GM23338 (cell line): ENCODE measurements around the gene LRIG3. TPM values are rescaled to one million over a fixed set of nuclear protein-coding genes. Genes with fewer than 3 reads are reported as not detected.

Experiments
- ATAC-seq: fragments of 200-7000 bp; cut with Tn5 transposase; 3 replicates; pipeline ENCODE4 v1.9.1; 2020
- DNase-seq: peaks from one replicate; pipeline ENCODE4 v3.0.0-alpha.2; 2015; ENCODE audit warnings: low spot score
- H2AFZ ChIP-seq: fragments of 200-600 bp; sonication (generic); 2 replicates; pipeline ENCODE4 v1.8.0; 2016; ENCODE audit warnings: antibody characterized with exemption, mild to moderate bottlenecking, moderate library complexity
- H3F3A ChIP-seq: fragments of 200-600 bp; sonication (generic); replicated peaks from 2 replicates; pipeline ENCODE4 v1.8.0; 2017; ENCODE audit warnings: antibody characterized with exemption, mixed run types, low read depth
- H3K27ac ChIP-seq: fragments of 200-600 bp; sonication (generic); 2 replicates; pipeline ENCODE4 v1.6.1; 2016; ENCODE audit warnings: low read depth
- H3K27me3 ChIP-seq: fragments of 200-600 bp; sonication (generic); 2 replicates; pipeline ENCODE4 v1.8.0; 2016; ENCODE audit warnings: mild to moderate bottlenecking, mixed run types, moderate library complexity; ENCODE audit not compliant: insufficient read depth
- H3K36me3 ChIP-seq: fragments of 200-600 bp; sonication (generic); 2 replicates; pipeline ENCODE4 v1.8.0; 2016; ENCODE audit warnings: mild to moderate bottlenecking; ENCODE audit not compliant: insufficient read depth
- H3K4me1 ChIP-seq: fragments of 200-600 bp; sonication (generic); 2 replicates; pipeline ENCODE4 v1.8.0; 2016; ENCODE audit warnings: mild to moderate bottlenecking, moderate library complexity; ENCODE audit not compliant: insufficient read depth
- H3K4me2 ChIP-seq: fragments of 200-600 bp; sonication (generic); 2 replicates; pipeline ENCODE4 v1.7.1; 2017; ENCODE audit warnings: mixed run types
- H3K4me3 ChIP-seq: fragments of 200-600 bp; sonication (generic); 2 replicates; pipeline ENCODE4 v1.6.1; 2016; ENCODE audit warnings: mixed run types
- H3K79me2 ChIP-seq: fragments of 200-600 bp; sonication (generic); replicated peaks from 2 replicates; pipeline ENCODE4 v1.8.0; 2017; ENCODE audit warnings: mild to moderate bottlenecking; ENCODE audit not compliant: insufficient read depth
- H3K9me2 ChIP-seq: fragments of 200-600 bp; sonication (generic); 2 replicates; pipeline ENCODE4 v1.8.0; 2017; ENCODE audit not compliant: insufficient read depth
- H4K20me1 ChIP-seq: fragments of 200-600 bp; sonication (generic); replicated peaks from 2 replicates; pipeline ENCODE4 v1.8.0; 2017; ENCODE audit warnings: mild to moderate bottlenecking; ENCODE audit not compliant: insufficient read depth
- H3K27ac Mint-ChIP-seq: 2 replicates; pipeline ENCODE4 v1.8.0; 2020; ENCODE audit warnings: inconsistent platforms, mild to moderate bottlenecking, moderate library complexity, mixed read lengths
- H3K27me3 Mint-ChIP-seq: 3 replicates; pipeline ENCODE4 v1.8.0; 2022; ENCODE audit warnings: low read depth, mild to moderate bottlenecking, moderate library complexity, mixed read lengths, inconsistent platforms; ENCODE audit not compliant: insufficient read depth, poor library complexity
- H3K36me3 Mint-ChIP-seq: 3 replicates; pipeline ENCODE4 v1.8.0; 2021; ENCODE audit warnings: low read depth, mild to moderate bottlenecking, inconsistent platforms, moderate library complexity, mixed read lengths
- H3K4me1 Mint-ChIP-seq: 3 replicates; pipeline ENCODE4 v1.8.0; 2020; ENCODE audit warnings: mild to moderate bottlenecking, inconsistent platforms, mixed read lengths
- H3K4me3 Mint-ChIP-seq: 3 replicates; pipeline ENCODE4 v1.8.0; 2021; ENCODE audit warnings: moderate library complexity, mild to moderate bottlenecking, inconsistent platforms, mixed read lengths
- H3K9me3 Mint-ChIP-seq: 3 replicates; pipeline ENCODE4 v1.8.0; 2020; ENCODE audit warnings: moderate library complexity, mild to moderate bottlenecking, inconsistent platforms, mixed read lengths
- CREB1 ChIP-seq: fragments of 250-450 bp; sonication (Bioruptor Pico); IDR thresholded peaks from 2 replicates; pipeline ENCODE4 v1.5.0; 2020; ENCODE audit warnings: low read depth, mild to moderate bottlenecking, moderate library complexity
- CTCF ChIP-seq, 2 experiments: fragments of 200-600 bp in 1 of 2; sonication (generic) in 1 of 2; conservative IDR thresholded peaks; 2 replicates each; pipeline versions ENCODE4 v1.5.1 to v1.6.1; 2016 to 2017; ENCODE audit warnings: antibody characterized with exemption in 2 of 2, low read depth in 2 of 2, mild to moderate bottlenecking in 2 of 2, moderate library complexity in 1 of 2
- ETS1 ChIP-seq: IDR thresholded peaks from 2 replicates; pipeline ENCODE4 v1.6.1; 2016; ENCODE audit warnings: antibody characterized with exemption
- EZH2 ChIP-seq: fragments of 200-600 bp; sonication (generic); IDR thresholded peaks from one replicate; pipeline ENCODE4 v1.8.0; 2017; ENCODE audit warnings: antibody characterized with exemption, mild to moderate bottlenecking, low read depth; ENCODE audit not compliant: unreplicated experiment
- EZH2phosphoT487 ChIP-seq: fragments of 200-600 bp; sonication (generic); IDR thresholded peaks from one replicate; pipeline ENCODE4 v1.8.1; 2018; ENCODE audit warnings: antibody characterized with exemption; ENCODE audit not compliant: unreplicated experiment
- JUNB ChIP-seq: IDR thresholded peaks from one replicate; pipeline ENCODE4 v1.6.1; 2016; ENCODE audit warnings: antibody characterized with exemption; ENCODE audit not compliant: unreplicated experiment
- NANOG ChIP-seq: IDR thresholded peaks from 2 replicates; pipeline ENCODE4 v1.6.1; 2016; ENCODE audit warnings: antibody characterized with exemption, borderline replicate concordance
- POLR2AphosphoS5 ChIP-seq: IDR thresholded peaks from 2 replicates; pipeline ENCODE4 v1.6.1; 2016; ENCODE audit warnings: antibody characterized with exemption, low read depth
- REST ChIP-seq: IDR thresholded peaks from one replicate; pipeline ENCODE4 v1.6.1; 2018; ENCODE audit warnings: antibody characterized with exemption; ENCODE audit not compliant: unreplicated experiment
- STAT1 ChIP-seq: IDR thresholded peaks from one replicate; pipeline ENCODE4 v1.6.1; 2016; ENCODE audit warnings: antibody characterized with exemption; ENCODE audit not compliant: unreplicated experiment
- ZNF114 ChIP-seq: fragments of 250-450 bp; sonication (Bioruptor Pico); IDR thresholded peaks from 2 replicates; pipeline ENCODE4 v1.5.0; 2020; ENCODE audit warnings: mild to moderate bottlenecking, moderate library complexity
- ZNF331 ChIP-seq: fragments of 250-450 bp; sonication (Bioruptor Pico); IDR thresholded peaks from 2 replicates; pipeline ENCODE4 v1.5.0; 2020; ENCODE audit warnings: low read depth, mild to moderate bottlenecking, moderate library complexity
- ZNF462 ChIP-seq: fragments of 250-450 bp; sonication (Bioruptor Pico); IDR thresholded peaks from 2 replicates; pipeline ENCODE4 v1.5.0; 2020; ENCODE audit warnings: mild to moderate bottlenecking, moderate library complexity
- polyA plus RNA-seq: library from polyadenylated mRNA; unstranded; fragments of >200 nt; fragmentation: Nextera tagmentation; extraction: Ambion mirVana; gene quantifications from 2 replicates; pipeline ENCODE4 v1.2.1, GENCODE V29; 2016
- total RNA-seq: library from RNA; depleted of rRNA; stranded (reverse); fragments of >200 nt; shearing (Covaris generic); gene quantifications from 2 replicates; pipeline ENCODE4 v1.2.3, GENCODE V29; 2014

Gene LRIG3
- total and polyA plus RNA-seq, 2 experiments from 2014 or later: 1.6 to 7.5 TPM

- peaks cover 31% of the 10 kb centered on the region for H3K36me3 Mint-ChIP-seq
- no peak overlapping the region for H3K4me3 ChIP-seq
- H3K27ac ChIP-seq: no peak overlapping the region
- TF ChIP-seq ZNF114 (CRISPR knock-in tag): no peak
- TF ChIP-seq CREB1 (CRISPR knock-in tag): no peak
- no peak for TF ChIP-seq ZNF331 (CRISPR knock-in tag)
- no peak for TF ChIP-seq JUNB
- no peak for TF ChIP-seq REST
- TF ChIP-seq EZH2: no peak
- no peak for TF ChIP-seq NANOG
- no peak for TF ChIP-seq ETS1
- TF ChIP-seq POLR2AphosphoS5: no peak
- TF ChIP-seq ZNF462 (CRISPR knock-in tag): no peak
- TF ChIP-seq STAT1: no peak
- no peak for TF ChIP-seq EZH2phosphoT487
- no peak for TF ChIP-seq CTCF (conservative IDR thresholded peaks at IDR 0.05; ENCODE audit: low read depth in 2 of 2)
- ATAC-seq: no peak
- no peak overlapping the region for H3K4me2 ChIP-seq
- H3K36me3 ChIP-seq: no peaks in the 10 kb centered on the region
- no peaks in the 10 kb centered on the region for H3K27me3 ChIP-seq
- no peak overlapping the region for H2AFZ ChIP-seq
- no peaks in the 10 kb centered on the region for H3K4me1 ChIP-seq
- no peaks in the 10 kb centered on the region for H3F3A ChIP-seq
- no peak overlapping the region for H3K4me3 Mint-ChIP-seq
- no peaks in the 10 kb centered on the region for H3K4me1 Mint-ChIP-seq
- H4K20me1 ChIP-seq: peaks cover 5% of the 10 kb centered on the region
- H3K9me2 ChIP-seq: no peaks in the 10 kb centered on the region
- H3K27ac Mint-ChIP-seq: no peak overlapping the region
- DNase-seq: no peak
- H3K27me3 Mint-ChIP-seq: no peaks in the 10 kb centered on the region
- no peaks in the 10 kb centered on the region for H3K9me3 Mint-ChIP-seq
- no peaks in the 10 kb centered on the region for H3K79me2 ChIP-seq
Measured at GRCh38 chr12:58873496-58873895, 46.8 kb downstream of the LRIG3 start.
